Activated CD8-positive, alpha-beta T cell treated with anti-CD3 and anti-CD28 coated beads for 36 hours (primary cell): Measurements from ENCODE around the gene ACOT9. TPM values are rescaled to one million over a fixed set of nuclear protein-coding genes. Genes with fewer than 3 reads are reported as not detected.
"Not testable (repeated sequence)": the region's sequence is repeated elsewhere in the genome, so short reads cannot be mapped to it uniquely, and the experiment has no call there.

ENCODE experiments used
- ATAC-seq: fragments of 200-7000 bp; cut with Tn5 transposase; one replicate; pipeline ENCODE4 v1.10.0; 2021; ENCODE audit warnings: mild to moderate bottlenecking, moderate library complexity
- CTCF ChIA-PET: fragments of 350-600 bp; sonication (Branson Sonifier 250); formaldehyde crosslinking; loops from one replicate; lab custom pipeline; 2021; ENCODE audit warnings: antibody characterized with exemption; lab: Charles Lee
- POLR2A ChIA-PET: fragments of 350-600 bp; sonication (Branson Sonifier 250); formaldehyde crosslinking; loops from one replicate; lab custom pipeline; 2021; ENCODE audit warnings: antibody characterized with exemption; lab: Charles Lee
- DNase-seq: peaks from one replicate; pipeline ENCODE4 v3.0.0-alpha.2; 2020
- H3K27ac Mint-ChIP-seq: one replicate; pipeline ENCODE4 v1.8.0; 2021; ENCODE audit warnings: mild to moderate bottlenecking, mixed read lengths
- H3K27me3 Mint-ChIP-seq: one replicate; pipeline ENCODE4 v1.8.0; 2021; ENCODE audit warnings: mixed read lengths
- H3K36me3 Mint-ChIP-seq: one replicate; pipeline ENCODE4 v1.8.0; 2021; ENCODE audit warnings: low read depth, mixed read lengths
- H3K4me1 Mint-ChIP-seq: one replicate; pipeline ENCODE4 v1.8.0; 2021; ENCODE audit warnings: low read depth, mixed read lengths
- H3K4me3 Mint-ChIP-seq: one replicate; pipeline ENCODE4 v1.8.0; 2021; ENCODE audit warnings: mild to moderate bottlenecking, moderate library complexity, mixed read lengths
- H3K9me3 Mint-ChIP-seq: one replicate; pipeline ENCODE4 v1.8.0; 2021; ENCODE audit warnings: mixed read lengths
- CTCF ChIP-seq: fragments of 200-600 bp; IDR thresholded peaks from one replicate; pipeline ENCODE4 v1.8.0; 2022; ENCODE audit warnings: antibody characterized with exemption, mild to moderate bottlenecking
- intact Hi-C: fragments of 100-400 bp; cut with micrococcal nuclease; formaldehyde crosslinking; loops from one replicate; pipeline ENCODE4 v1.10.0; 2022
- total RNA-seq, 2 experiments: library from RNA; stranded (reverse); gene quantifications; one replicate each; pipeline ENCODE4 v1.2.3, GENCODE V29; 2021

Gene ACOT9
- total RNA-seq, 2 experiments from 2014 or later = 28.1 to 28.3 TPM

DNA sequence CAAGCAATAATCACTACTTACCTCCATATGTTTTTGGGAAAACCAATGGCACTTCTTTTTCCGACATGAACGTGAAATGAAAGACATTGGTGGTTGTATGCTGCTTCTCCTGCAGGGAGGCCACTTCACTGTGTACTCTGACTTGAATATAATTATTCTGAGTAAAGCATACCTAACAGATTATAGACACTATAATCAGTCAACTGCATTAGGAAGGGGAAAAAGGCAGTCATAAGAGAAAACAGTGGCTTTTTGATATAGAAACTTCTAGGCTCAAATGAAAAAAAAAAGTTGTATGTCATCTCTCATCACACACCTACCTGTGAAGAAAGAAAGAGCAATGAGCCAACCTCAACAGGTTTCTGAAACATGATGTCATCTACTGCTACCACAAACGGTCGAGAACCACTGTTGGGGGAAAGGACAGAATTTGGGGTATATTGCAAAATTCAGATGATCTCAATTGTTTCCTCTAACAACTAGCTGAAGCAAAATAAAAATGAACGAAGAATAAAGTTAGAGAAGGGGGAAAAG is 38.3 kb downstream of the ACOT9 start:
- ChIA-PET POLR2A (no interaction called here), CTCF (interaction anchor here (1.9 kb wide), 1 partner anchor 197 kb away, joined by 8 read pairs; no protein-coding TSS in a partner anchor)
- TF ChIP-seq CTCF = no peak
- DNase-seq (peak; percentile 3), ATAC-seq (peak; percentile 45)
- Mint-ChIP-seq H3K27me3 (no peaks in the 10 kb centered on the region), H3K4me3 (no peak overlapping the region), H3K4me1 (peaks cover 9% of the 10 kb centered on the region), H3K36me3 (peaks cover 16% of the 10 kb centered on the region), H3K9me3 (no peaks in the 10 kb centered on the region), H3K27ac (peak overlapping the region; percentile 42)
- intact Hi-C loops = no loop called here

- intact Hi-C loops = no loop called here
- no peaks in the 10 kb centered on the region for H3K9me3 Mint-ChIP-seq
- POLR2A ChIA-PET = interaction anchor here (1.0 kb wide), 1 partner anchor 202 kb away, joined by 4 read pairs; no protein-coding TSS in a partner anchor
Observed at GRCh38 chrX:23699636-23700194, 43.4 kb downstream of the ACOT9 start.

GRCh38 chrX:23694606-23695005 is 48.5 kb downstream of the ACOT9 start:
- ChIA-PET POLR2A (no interaction called here), CTCF (interaction anchor here (0.7 to 10.6 kb wide), 5 partner anchors 14 to 212 kb away, joined by 3 to 79 read pairs (median 3); no protein-coding TSS in a partner anchor)
- no peaks in the 10 kb centered on the region for H3K36me3 Mint-ChIP-seq
- H3K9me3 Mint-ChIP-seq = no peaks in the 10 kb centered on the region
- no peak overlapping the region for H3K4me3 Mint-ChIP-seq
- peak; percentile 53 for TF ChIP-seq CTCF
- H3K27me3 Mint-ChIP-seq = no peaks in the 10 kb centered on the region
- no peaks in the 10 kb centered on the region for H3K4me1 Mint-ChIP-seq
- intact Hi-C loops = loop anchor here (2.0 kb wide), 1 partner anchor 208 kb away; no protein-coding TSS in a partner anchor
- ATAC-seq = peak; percentile 82
- H3K27ac Mint-ChIP-seq = no peak overlapping the region
- peak; percentile 54 for DNase-seq

More at GRCh38 chrX:23699636-23700194, 43.4 kb downstream of the ACOT9 start:
- Mint-ChIP-seq H3K27me3 (no peaks in the 10 kb centered on the region), H3K36me3 (peaks cover 12% of the 10 kb centered on the region), H3K27ac (peak overlapping the region; percentile 46), H3K4me1 (peaks cover 4% of the 10 kb centered on the region), H3K4me3 (peak overlapping the region; percentile 66)
- no peak for TF ChIP-seq CTCF
- CTCF ChIA-PET = interaction anchor here (1.0 to 2.8 kb wide), 2 partner anchors 83 to 202 kb away, joined by 4 to 20 read pairs; partner anchors contain the start of gene SAT1
- DNase-seq = peak; percentile 58
- peak; percentile 85 for ATAC-seq

- intact Hi-C loops = no loop called here
- H3K27ac Mint-ChIP-seq = no peak overlapping the region
- H3K4me1 Mint-ChIP-seq = no peaks in the 10 kb centered on the region
- DNase-seq = no peak
- no peak for ATAC-seq
- no peaks in the 10 kb centered on the region for H3K27me3 Mint-ChIP-seq
- no peaks in the 10 kb centered on the region for H3K36me3 Mint-ChIP-seq
- CTCF ChIA-PET = interaction anchor here (10.6 kb wide), 1 partner anchor 210 kb away, joined by 79 read pairs; no protein-coding TSS in a partner anchor
- POLR2A ChIA-PET = no interaction called here
- no peaks in the 10 kb centered on the region for H3K9me3 Mint-ChIP-seq
- TF ChIP-seq CTCF = no peak
- H3K4me3 Mint-ChIP-seq = no peak overlapping the region
Observed at GRCh38 chrX:23692166-23692565, 50.9 kb downstream of the ACOT9 start.

- ATAC-seq, intact Hi-C loops, H3K9me3 Mint-ChIP-seq, H3K27me3 Mint-ChIP-seq, CTCF ChIA-PET, H3K27ac Mint-ChIP-seq, POLR2A ChIA-PET, H3K4me1 Mint-ChIP-seq, DNase-seq, H3K4me3 Mint-ChIP-seq: not testable (repeated sequence)
- peaks cover 12% of the 10 kb centered on the region for H3K36me3 Mint-ChIP-seq
Observed at GRCh38 chrX:23676486-23676885, 66.6 kb downstream of the ACOT9 start.
